Activated CD8-positive, alpha-beta memory T cell treated with anti-CD3 and anti-CD28 coated beads for 24 hours (primary cell): Measurements from ENCODE around the gene COL18A1.
"Not testable (repeated sequence)": the region's sequence is repeated elsewhere in the genome, so short reads cannot be mapped to it uniquely, and the experiment has no call there.

Experiments used
- DNase-seq: peaks from one replicate; pipeline ENCODE4 v3.0.0-alpha.2; 2020

The COL18A1 gene

DNA sequence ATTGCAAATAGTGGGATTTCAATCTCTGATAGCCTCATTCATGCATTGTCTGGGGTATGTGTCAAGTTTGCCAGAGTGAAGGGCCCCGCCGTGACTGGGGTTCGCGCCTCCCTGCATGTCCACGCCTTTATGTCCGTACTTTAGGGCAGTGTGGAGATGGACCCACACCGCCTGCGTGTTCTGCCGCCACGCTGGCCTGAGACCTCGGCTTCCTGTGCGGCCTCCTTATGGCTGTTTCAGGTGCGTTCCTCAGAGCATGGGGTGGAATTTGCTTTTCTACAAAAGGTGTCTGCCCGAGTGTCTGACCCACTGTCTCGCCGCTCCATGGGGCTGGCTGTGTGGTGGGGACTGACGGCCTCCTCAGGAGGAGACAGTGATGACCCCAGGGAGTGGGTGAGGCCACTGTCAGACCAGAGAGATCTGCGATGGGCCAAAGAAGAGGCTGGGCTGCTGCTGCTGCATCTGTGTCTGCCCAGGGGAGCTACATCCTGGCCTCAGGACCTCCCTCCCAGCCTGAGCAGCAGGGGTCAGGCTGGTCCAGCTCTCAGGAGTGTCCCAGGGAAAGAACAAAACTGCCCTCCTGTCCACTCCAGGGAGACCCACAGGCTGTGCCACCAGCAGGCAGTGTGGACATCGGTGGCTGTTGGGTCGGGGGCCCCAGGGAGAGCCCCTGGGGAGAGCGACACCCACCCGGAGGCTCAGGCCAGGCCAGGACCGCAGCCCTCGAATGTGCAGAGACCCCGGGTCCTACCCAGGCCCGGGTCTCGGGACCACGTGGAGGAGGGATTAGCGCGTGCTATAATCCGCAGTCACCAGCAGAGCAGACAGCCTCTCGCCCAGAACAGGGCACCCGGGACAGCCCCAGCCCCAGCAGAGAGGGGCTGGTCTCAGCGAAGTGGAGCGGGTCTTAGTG lies 147.1 kb downstream of the COL18A1 start:
- no peak for DNase-seq

GRCh38 chr21:45552696-45553391 lies 147.9 kb downstream of the COL18A1 start:
- DNase-seq: no peak

DNA sequence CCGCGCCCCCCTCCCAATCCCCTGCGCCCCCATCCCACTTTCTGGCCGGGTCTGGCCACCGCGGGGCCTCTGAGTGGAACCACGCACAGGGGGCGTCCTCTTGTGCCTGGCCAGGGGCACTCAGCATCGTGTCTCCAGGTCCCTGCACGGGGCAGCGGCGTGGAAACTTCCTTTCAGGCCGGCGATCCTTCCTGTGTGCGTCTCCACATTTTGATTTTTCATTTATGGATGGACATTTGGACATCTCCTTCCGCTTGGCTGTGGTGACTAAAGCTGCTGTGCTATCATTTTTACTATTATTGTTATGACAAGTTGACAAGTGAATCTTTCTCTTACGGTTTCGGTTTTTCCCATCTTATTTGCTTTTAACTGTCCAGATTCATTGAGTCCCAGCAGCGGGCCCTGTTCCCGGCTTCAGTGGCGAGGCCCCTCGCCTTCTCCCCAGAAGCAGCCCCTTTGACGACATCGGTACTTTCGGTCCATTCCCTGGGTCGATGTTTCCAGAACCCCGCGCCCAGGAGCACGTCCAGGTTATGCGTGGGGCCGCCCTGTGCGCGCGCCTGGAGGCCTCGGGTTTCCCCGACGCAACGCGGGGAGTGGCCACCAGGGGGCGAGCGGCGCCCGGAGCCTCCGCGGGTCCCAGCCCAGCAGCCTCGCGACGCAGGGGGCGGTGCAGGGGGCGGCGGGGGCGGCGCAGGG lies 149.7 kb downstream of the COL18A1 start:
- peak; percentile 98 for DNase-seq

DNA sequence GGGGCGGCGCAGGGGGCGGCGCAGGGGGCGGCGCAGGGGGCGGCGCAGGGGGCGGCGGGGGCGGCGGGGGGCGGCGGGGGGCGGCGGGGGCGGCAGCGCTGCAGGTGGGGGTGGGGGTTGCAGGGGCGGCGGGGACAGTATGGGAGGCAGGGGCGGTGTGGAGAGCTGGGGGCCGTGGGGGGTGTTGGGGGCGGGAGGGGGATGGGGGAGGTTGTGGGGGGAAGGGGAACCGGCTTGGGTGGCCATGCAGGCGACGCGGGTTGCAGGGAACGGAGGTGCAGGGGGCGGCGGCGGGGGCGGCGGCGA lies 150.2 kb downstream of the COL18A1 start:
- no peak for DNase-seq

- DNase-seq: peak; percentile 87
These were observed 150.8 kb downstream of the COL18A1 start for GRCh38 chr21:45555557-45556301.

- DNase-seq: no peak
These were observed 151.3 kb downstream of the COL18A1 start for GRCh38 chr21:45556302-45556644.

- DNase-seq: no peak
These were observed 152.0 kb downstream of the COL18A1 start for GRCh38 chr21:45556645-45557615.

GRCh38 chr21:45557616-45558043 lies 152.7 kb downstream of the COL18A1 start:
- no peak for DNase-seq

- peak; percentile 54 for DNase-seq
These were observed 153.2 kb downstream of the COL18A1 start for GRCh38 chr21:45558044-45558721.

DNA sequence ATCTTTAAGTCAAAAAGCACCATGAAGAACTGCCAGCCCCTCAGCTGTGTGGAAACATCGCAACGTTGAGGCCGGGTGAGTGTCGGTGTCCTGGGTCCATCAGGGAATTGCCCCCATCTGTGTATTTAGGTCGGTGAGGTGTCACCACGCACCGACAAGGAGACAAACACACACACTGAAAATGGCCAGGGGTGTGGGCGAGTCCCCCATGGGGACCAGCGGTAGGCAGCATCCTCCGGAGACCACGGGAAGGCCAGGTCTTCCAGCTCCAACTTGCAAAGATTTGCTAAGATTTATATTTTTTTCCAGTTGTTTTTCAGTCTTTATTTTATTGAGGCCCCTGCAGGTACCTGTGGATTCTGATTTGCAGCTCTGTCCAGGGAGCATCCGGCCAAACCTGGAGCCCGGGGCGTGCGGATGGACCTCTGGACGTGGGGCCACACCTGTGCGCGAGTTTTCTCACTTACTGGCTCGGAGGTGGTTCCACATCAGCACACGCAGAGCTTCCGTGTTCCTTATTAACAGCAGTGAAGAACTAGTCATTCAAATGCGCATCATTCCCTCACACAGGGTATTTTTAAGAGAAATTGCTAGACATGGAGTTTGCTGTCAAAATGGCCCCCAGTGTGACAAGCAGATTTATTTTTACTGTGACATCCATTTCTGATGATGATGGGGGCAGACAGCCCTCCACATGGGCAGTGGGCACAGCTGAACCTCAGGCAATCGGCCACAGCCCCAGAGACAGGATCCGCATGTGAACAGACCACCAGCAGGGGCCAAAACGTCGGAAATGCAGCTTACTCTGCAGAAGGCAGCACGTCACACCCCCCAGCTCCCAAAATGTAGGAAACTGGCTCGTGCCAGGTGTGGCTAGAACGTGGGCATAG lies 154.5 kb downstream of the COL18A1 start:
- peak; percentile 52 for DNase-seq

DNA sequence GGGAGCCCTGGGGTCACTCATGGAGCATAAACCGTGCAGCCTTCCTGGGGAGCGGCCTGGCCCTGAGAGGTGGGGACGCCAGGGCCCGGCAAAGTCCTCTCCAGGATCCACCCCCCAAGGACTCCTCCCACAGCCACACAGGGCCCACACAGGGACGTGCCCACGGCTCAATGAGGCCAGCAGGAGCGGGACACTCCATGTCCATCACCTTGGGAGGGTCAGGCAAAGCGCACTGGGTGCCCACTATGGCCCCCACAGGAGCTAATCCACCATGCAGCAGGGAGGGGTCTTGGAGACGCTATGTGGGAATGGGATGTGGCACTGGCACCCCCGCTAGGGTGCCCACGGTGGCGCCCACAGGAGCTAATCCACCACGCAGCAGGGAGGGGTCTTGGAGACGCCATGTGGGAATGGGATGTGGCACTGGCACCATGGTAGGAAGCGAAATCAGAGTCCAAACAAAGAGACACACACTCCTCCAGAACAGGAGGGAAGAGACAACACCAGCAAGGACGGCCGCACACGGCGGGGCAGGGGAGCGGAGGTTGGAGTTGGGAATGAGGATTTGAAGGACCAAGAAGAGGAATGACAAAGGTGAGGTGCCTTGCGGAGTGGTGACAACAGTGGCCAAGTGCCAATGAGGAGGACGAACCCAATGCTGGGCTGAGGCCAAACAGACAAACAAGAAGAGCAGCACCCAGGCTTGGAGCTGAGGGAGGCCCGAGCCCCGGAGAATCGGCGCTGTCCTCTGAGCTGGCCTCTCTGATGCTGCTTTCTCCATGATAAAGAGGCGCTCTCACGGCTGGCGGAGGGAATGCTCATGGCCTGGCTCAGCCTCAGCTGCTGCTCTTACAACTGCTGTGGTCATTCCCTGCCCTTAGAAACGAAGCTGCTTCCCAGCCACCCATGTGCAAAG lies 155.4 kb downstream of the COL18A1 start:
- DNase-seq: peak; percentile 32

- DNase-seq: not testable (repeated sequence)
These were observed 156.3 kb downstream of the COL18A1 start for GRCh38 chr21:45561241-45561640.

GRCh38 chr21:45562402-45562801 lies 157.4 kb downstream of the COL18A1 start:
- peak; percentile 13 for DNase-seq

GRCh38 chr21:45562965-45563364 lies 158.0 kb downstream of the COL18A1 start:
- DNase-seq: no peak
